B cell (primary cell): ENCODE data around the gene ISM1. TPM values are rescaled to one million over a fixed set of nuclear protein-coding genes. Genes with fewer than 3 reads are reported as not detected.

Experiments
- ATAC-seq: fragments of 200-7000 bp; cut with Tn5 transposase; one replicate; pipeline ENCODE4 v1.10.0; 2021; ENCODE audit warnings: low read depth, mild to moderate bottlenecking, moderate number of reproducible peaks, moderate library complexity
- CTCF ChIA-PET: fragments of 350-600 bp; sonication (Branson Sonifier 250); formaldehyde crosslinking; loops from one replicate; lab custom pipeline; 2021; ENCODE audit warnings: antibody characterized with exemption, inconsistent platforms; lab: Charles Lee
- POLR2A ChIA-PET: fragments of 350-600 bp; sonication (Branson Sonifier 250); formaldehyde crosslinking; loops from one replicate; lab custom pipeline; 2021; ENCODE audit warnings: antibody characterized with exemption; lab: Charles Lee
- DNase-seq: peaks from one replicate; pipeline ENCODE4 v3.0.0; 2013
- H2AFZ ChIP-seq: 2 replicates; pipeline ENCODE4 v1.6.1; 2012; ENCODE audit warnings: mild to moderate bottlenecking, low read depth, low read length; ENCODE audit not compliant: insufficient read depth, poor library complexity, severe bottlenecking
- H3K27ac ChIP-seq, 2 donors: 1 replicate in 1 of 2; 2 replicates in 1 of 2; pipeline ENCODE4 v1.5.1; 2012 to 2013; ENCODE audit warnings: low read length in 2 of 2, mild to moderate bottlenecking in 2 of 2, moderate library complexity in 1 of 2
- H3K27me3 ChIP-seq, 4 experiments: fragments of 200-600 bp in 1 of 4; sonication (generic) in 1 of 4; replicated peaks in 1 of 4; 1 replicate in 2 of 4; 2 replicates in 2 of 4; pipeline versions ENCODE4 v1.6.1 to v1.7.0; 2013 to 2016; ENCODE audit warnings: low read length in 3 of 4, mild to moderate bottlenecking in 2 of 4, mixed read lengths in 1 of 4, moderate library complexity in 1 of 4; ENCODE audit not compliant: insufficient read depth in 4 of 4, control insufficient read depth in 3 of 4; ENCODE audit errors: control extremely low read depth in 1 of 4
- H3K36me3 ChIP-seq, 2 experiments: replicated peaks in 1 of 2; 1 replicate in 1 of 2; 2 replicates in 1 of 2; pipeline versions ENCODE4 v1.6.1 to v1.7.1; 2013; ENCODE audit warnings: low read length in 1 of 2; ENCODE audit not compliant: insufficient read depth in 2 of 2, control insufficient read depth in 1 of 2; ENCODE audit errors: control extremely low read depth in 1 of 2, extremely low read depth in 1 of 2
- H3K4me1 ChIP-seq, 2 donors: fragments of 200-600 bp in 1 of 2; sonication (generic) in 1 of 2; 1 replicate in 1 of 2; 2 replicates in 1 of 2; pipeline versions ENCODE4 v1.5.1 to v1.6.1; 2013 to 2017; ENCODE audit warnings: low read length in 2 of 2; ENCODE audit not compliant: control insufficient read depth in 2 of 2, insufficient read depth in 2 of 2
- H3K4me2 ChIP-seq: replicated peaks from 2 replicates; pipeline ENCODE3; 2012; ENCODE audit warnings: mild to moderate bottlenecking, low read depth, low read length; ENCODE audit not compliant: poor library complexity, severe bottlenecking
- H3K4me3 ChIP-seq, 5 experiments: fragments of 200-600 bp in 1 of 5; sonication (generic) in 1 of 5; 1 replicate in 3 of 5; 2 replicates in 2 of 5; pipeline versions ENCODE4 v1.5.1 to v1.7.0; 2011 to 2016; ENCODE audit warnings: low read length in 4 of 5, mild to moderate bottlenecking in 4 of 5, low read depth in 2 of 5, control low read depth in 1 of 5, moderate library complexity in 1 of 5; ENCODE audit not compliant: insufficient read depth in 1 of 5; ENCODE audit errors: control extremely low read depth in 1 of 5, extremely low read depth in 1 of 5
- H3K79me2 ChIP-seq: fragments of 200-600 bp; sonication (generic); one replicate; pipeline ENCODE4 v1.6.0; 2016; ENCODE audit warnings: low read length; ENCODE audit not compliant: control insufficient read depth, insufficient read depth
- H3K9ac ChIP-seq: fragments of 200-600 bp; sonication (generic); 2 replicates; pipeline ENCODE4 v1.6.1; 2017; ENCODE audit warnings: mild to moderate bottlenecking, low read length, moderate library complexity
- H3K9me3 ChIP-seq, 3 donors: one replicate each; pipeline versions ENCODE4 v1.6.1 to v1.7.1; 2013; ENCODE audit warnings: low read length in 2 of 3; ENCODE audit not compliant: control insufficient read depth in 2 of 3, insufficient read depth in 1 of 3; ENCODE audit errors: control extremely low read depth in 1 of 3
- H4K20me1 ChIP-seq: 2 replicates; pipeline ENCODE4 v1.6.0; 2012; ENCODE audit warnings: mild to moderate bottlenecking, low read length; ENCODE audit not compliant: insufficient read depth, control insufficient read depth, poor library complexity, severe bottlenecking
- H3K27ac Mint-ChIP-seq: one replicate; pipeline ENCODE4 v1.8.0; 2021; ENCODE audit warnings: mixed read lengths
- H3K27me3 Mint-ChIP-seq: one replicate; pipeline ENCODE4 v1.8.0; 2021; ENCODE audit warnings: mixed read lengths
- H3K4me1 Mint-ChIP-seq: one replicate; pipeline ENCODE4 v1.8.0; 2021; ENCODE audit warnings: mixed read lengths
- H3K4me3 Mint-ChIP-seq: one replicate; pipeline ENCODE4 v1.8.0; 2021; ENCODE audit warnings: mixed read lengths
- H3K9me3 Mint-ChIP-seq: one replicate; pipeline ENCODE4 v1.8.0; 2022; ENCODE audit warnings: mixed read lengths; ENCODE audit not compliant: insufficient read depth
- CTCF ChIP-seq: fragments of 200-600 bp; IDR thresholded peaks from one replicate; pipeline ENCODE4 v1.8.0; 2022; ENCODE audit warnings: antibody characterized with exemption, mild to moderate bottlenecking
- EZH2 ChIP-seq: IDR thresholded peaks from 2 replicates; pipeline ENCODE4 v1.6.1; 2012; ENCODE audit warnings: borderline replicate concordance, low read depth, mild to moderate bottlenecking, moderate library complexity, low read length; ENCODE audit not compliant: insufficient read depth, poor library complexity, severe bottlenecking
- WGBS: methylation state at CpG from one replicate; pipeline ENCODE4 v1.1.5; 2013; ENCODE audit warnings: missing lambda C conversion rate; ENCODE audit not compliant: insufficient coverage; 5-methylcytosine and 5-hydroxymethylcytosine counted together
- intact Hi-C: fragments of 100-400 bp; cut with micrococcal nuclease; formaldehyde crosslinking; loops from one replicate; pipeline ENCODE4 v1.10.0; 2022
- polyA minus RNA-seq: library from RNA; depleted of rRNA, polyadenylated mRNA; stranded (reverse); fragments of >200 nt; gene quantifications from 2 replicates; pipeline ENCODE4 v1.2.3, GENCODE V29; 2012
- polyA plus RNA-seq: library from polyadenylated mRNA; depleted of rRNA; stranded (reverse); fragments of >200 nt; gene quantifications from 2 replicates; pipeline ENCODE4 v1.2.3, GENCODE V29; 2012
- total RNA-seq, 2 donors: library from RNA; stranded (reverse); fragments of 120-200 nt in 1 of 2; gene quantifications; 1 replicate in 1 of 2; 2 replicates in 1 of 2; pipeline versions ENCODE4 v1.2.3 to v1.2.4, GENCODE V29; 2013 to 2022

The ISM1 gene
- total RNA-seq (not detected in 2 replicates), polyA plus RNA-seq (0.09 TPM in 1 of 2 replicates, not detected in the other), polyA minus RNA-seq (not detected in 2 replicates)
- total RNA-seq (2013), result 0.02 TPM

GRCh38 chr20:13220904-13221297 is at the start of gene ISM1:
Gene ISM1 (plus strand): TSS chr20:13221274. CDS start chr20:13221777, 503 bp downstream.
- WGBS, result 4% methylated on average over 21 of the region's 39 CpGs
- Histone ChIP-seq H4K20me1 (no peaks in the 10 kb centered on the region), H3K27ac (no peak within 1 kb of the TSS), H3K36me3 (no peaks in the 10 kb centered on the region), H3K9ac (no peak within 1 kb of the TSS), H3K27me3 (peaks cover 0 to 39% (median 23%) of the 10 kb centered on the region in 4 experiments), H3K79me2 (no peaks in the 10 kb centered on the region), H3K4me3 (peak within 1 kb of the TSS in 2 of 5 experiments; percentile 3 to 14), H3K4me1 (peaks cover 10% of the 10 kb centered on the region in 2 donors), H3K9me3 (peaks cover 0 to 6% (median 0%) of the 10 kb centered on the region in 3 donors), H3K4me2 (peak within 1 kb of the TSS; percentile 63), H2AFZ (peak within 1 kb of the TSS; percentile 42)
- Mint-ChIP-seq H3K4me3 (peak within 1 kb of the TSS; percentile 78), H3K4me1 (peaks cover 19% of the 10 kb centered on the region), H3K9me3 (no peaks in the 10 kb centered on the region), H3K27me3 (peaks cover 63% of the 10 kb centered on the region), H3K27ac (no peak within 1 kb of the TSS)
- TF ChIP-seq CTCF (no peak), EZH2 (no peak)
- DNase-seq (no peak), ATAC-seq (no peak)
- POLR2A ChIA-PET, result no interaction called here
- CTCF ChIA-PET, result no interaction called here
- intact Hi-C loops, result no loop called here

GRCh38 chr20:13173201-13173600 is 47.9 kb upstream of the ISM1 start:
- POLR2A ChIA-PET, result no interaction called here
- H3K4me3 Mint-ChIP-seq, result no peak overlapping the region

More at GRCh38 chr20:13173201-13173600, 47.9 kb upstream of the ISM1 start:
- no peak for TF ChIP-seq EZH2
- WGBS, result 100% methylated on average over 2 of the region's 2 CpGs
- DNase-seq, result no peak
- no peak for ATAC-seq
- peaks cover 9% of the 10 kb centered on the region for H3K9me3 Mint-ChIP-seq
- H3K36me3 ChIP-seq, result no peaks in the 10 kb centered on the region
- H3K9ac ChIP-seq, result no peak overlapping the region
- no peaks in the 10 kb centered on the region for H3K27me3 ChIP-seq
- H3K9me3 ChIP-seq, result no peaks in the 10 kb centered on the region
- H4K20me1 ChIP-seq, result no peaks in the 10 kb centered on the region
- no peak overlapping the region for H3K27ac ChIP-seq
- no peak overlapping the region for H3K4me2 ChIP-seq
- intact Hi-C loops, result no loop called here
- H3K4me1 Mint-ChIP-seq, result no peaks in the 10 kb centered on the region
- H3K27ac Mint-ChIP-seq, result no peak overlapping the region
- H3K79me2 ChIP-seq, result no peaks in the 10 kb centered on the region
- H3K27me3 Mint-ChIP-seq, result peaks cover 5% of the 10 kb centered on the region
- H3K4me3 ChIP-seq, result no peak overlapping the region
- H2AFZ ChIP-seq, result no peak overlapping the region
- H3K4me1 ChIP-seq, result no peaks in the 10 kb centered on the region
- CTCF ChIA-PET, result no interaction called here
